GM19463 (cell line): Measurements from ENCODE around the gene RNF141.

Experiments used
- ATAC-seq: cut with Tn5 transposase; IDR thresholded peaks from one replicate; pipeline ENCODE4 v1.9.1; 2021; ENCODE audit warnings: mild to moderate bottlenecking, moderate library complexity; ENCODE audit not compliant: unreplicated experiment

The RNF141 gene

GRCh38 chr11:10561043-10561818 is 20.2 kb upstream of the RNF141 start:
- no peak for ATAC-seq

- no peak for ATAC-seq
These were observed 17.3 kb upstream of the RNF141 start for GRCh38 chr11:10558288-10558687.

- no peak for ATAC-seq
These were observed 15.6 kb upstream of the RNF141 start for GRCh38 chr11:10556590-10556989.

DNA sequence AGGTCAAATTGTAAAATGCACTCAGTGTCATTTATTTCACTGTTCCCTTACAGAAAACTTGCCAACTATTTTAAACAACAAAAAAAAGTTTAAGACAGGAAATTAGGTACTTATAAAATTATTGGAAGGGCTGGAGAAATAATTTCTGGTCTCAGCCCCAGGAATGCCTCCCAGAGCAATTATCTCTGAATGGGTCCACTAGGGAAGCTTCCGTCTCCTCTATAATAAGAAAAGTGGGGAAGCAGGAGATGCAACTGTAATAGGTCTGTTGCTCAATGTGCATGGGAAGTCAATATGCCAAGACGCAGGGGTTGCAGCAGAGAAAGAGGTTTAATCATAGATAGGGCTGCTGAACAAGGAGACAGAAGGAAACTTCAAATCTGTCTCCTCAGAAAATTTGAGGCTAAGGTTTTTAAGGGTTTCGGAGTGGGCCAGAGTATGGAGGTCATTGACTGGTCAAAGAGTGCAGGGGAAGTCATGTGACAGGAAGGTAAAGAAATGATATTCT is 10.9 kb upstream of the RNF141 start:
- ATAC-seq, result no peak

DNA sequence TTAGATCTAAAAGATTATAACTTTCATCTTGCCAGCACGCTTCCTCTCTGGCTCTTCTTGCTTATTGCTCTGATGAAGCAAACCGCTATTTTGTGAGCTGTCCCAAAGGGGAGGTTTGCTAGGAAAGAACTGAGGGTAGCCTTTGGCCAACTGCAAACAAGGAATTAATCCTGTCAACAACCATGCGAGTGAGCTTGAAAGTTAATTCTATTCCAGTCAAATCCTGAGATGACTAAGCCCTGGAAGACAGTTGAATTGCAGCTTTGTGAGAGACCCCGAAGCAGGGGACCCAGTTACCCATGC is 10.3 kb upstream of the RNF141 start:
- no peak for ATAC-seq

GRCh38 chr11:10550503-10551289 is 9.7 kb upstream of the RNF141 start:
- ATAC-seq, result no peak

- no peak for ATAC-seq
These were observed 3.8 kb upstream of the RNF141 start for GRCh38 chr11:10544491-10545465.

DNA sequence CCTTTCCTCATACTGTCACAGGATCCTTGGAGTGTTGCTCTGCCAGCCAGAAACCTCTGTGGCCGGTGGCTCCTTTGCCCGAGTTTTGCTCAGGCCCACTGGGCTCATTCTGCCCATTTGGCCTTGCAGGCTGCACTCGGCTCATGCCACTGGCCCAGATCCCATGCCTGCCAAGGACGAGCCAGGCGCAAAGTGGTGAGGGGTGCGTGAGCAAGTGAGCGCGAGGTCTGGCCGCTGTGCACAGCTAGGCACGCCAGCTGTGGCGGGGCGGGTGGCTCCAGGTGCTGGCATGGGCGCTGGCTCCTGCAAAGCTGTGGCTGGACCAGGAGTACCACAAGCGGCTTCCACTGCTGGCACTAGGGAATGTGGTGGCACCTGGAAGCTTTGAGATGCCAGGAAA is 2.8 kb upstream of the RNF141 start:
- ATAC-seq, result no peak

GRCh38 chr11:10542776-10543175 is 1.8 kb upstream of the RNF141 start:
- no peak for ATAC-seq

GRCh38 chr11:10541561-10541930 is 559 bp upstream of the RNF141 start:
- ATAC-seq, result no peak

DNA sequence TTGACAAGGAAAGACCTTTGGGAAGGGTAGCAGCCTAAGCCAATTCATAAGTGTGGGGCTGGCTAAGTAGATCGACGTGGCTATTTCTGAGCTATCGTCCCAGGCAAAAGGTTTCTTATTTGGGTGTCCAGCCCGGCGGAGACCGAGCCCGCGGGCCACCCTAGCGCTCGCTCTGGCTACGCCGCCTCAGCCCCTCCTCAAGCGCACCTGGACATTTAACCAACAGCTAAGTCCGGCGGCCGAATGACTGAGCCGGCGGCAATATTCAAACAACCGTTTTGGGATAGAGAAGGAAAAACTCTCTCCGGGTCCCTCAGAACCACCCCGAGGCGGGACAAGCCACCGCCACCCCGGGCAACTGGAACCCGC is 457 bp downstream of the RNF141 start:
- peak; percentile 20 for ATAC-seq

- no peak for ATAC-seq
These were observed 1.6 kb downstream of the RNF141 start for GRCh38 chr11:10539339-10539738.

GRCh38 chr11:10538924-10539323 is 2.1 kb downstream of the RNF141 start:
- ATAC-seq, result no peak

GRCh38 chr11:10537600-10537999 is 3.4 kb downstream of the RNF141 start:
- ATAC-seq, result no peak

DNA sequence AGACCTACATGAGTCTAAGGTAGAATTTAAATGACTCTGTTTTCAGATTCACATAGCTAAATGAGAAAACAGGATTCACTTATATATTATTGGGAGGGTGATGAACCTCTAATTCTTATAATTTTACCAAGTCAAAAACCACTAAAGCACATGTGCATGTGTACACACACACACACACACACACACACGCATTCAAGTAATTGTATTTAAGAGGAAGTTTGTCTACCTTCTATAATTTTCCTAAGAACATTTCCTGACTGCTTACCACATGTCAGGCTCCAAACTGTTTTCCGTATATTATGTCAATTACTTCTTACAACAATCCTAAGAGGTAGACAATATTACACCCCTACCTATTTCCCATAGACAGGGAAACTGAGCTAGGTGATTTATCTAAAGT is 6.7 kb downstream of the RNF141 start:
- ATAC-seq, result no peak

DNA sequence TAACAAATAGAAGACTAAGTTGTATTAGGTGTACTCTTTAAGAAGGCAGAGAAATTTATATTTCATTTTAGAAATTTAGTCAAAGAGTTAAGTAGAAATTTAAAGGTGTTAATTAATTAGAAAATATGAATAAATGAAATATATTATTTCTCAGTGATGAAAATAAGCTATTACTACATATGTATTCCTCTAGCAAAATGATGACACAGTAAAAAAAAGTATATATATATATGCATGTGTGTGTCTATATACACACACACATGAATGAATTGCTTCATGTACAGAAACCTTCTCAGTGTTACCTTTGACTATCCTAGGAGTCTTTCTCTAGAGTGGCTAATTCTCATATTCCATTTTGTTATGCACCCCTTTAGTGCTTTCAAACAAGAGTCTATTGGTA is 7.7 kb downstream of the RNF141 start:
- ATAC-seq, result no peak

DNA sequence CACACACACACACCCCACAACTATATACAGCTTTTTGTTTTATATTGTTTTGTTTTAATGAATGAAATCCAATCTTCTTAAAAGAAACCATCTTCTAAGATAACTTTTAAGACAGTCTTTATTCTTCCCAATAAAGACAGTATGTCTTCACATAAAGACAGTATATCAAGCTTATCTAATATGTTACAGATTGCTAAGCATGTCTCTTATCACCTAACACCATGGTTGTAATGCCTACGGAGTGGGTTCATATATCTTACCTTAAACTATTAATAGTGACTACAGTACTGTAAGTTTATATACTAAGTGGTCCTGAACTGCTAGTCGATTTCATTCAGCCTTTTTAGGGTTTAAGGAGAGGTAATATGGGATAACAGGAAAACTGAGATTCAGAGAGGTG is 8.5 kb downstream of the RNF141 start:
- no peak for ATAC-seq

DNA sequence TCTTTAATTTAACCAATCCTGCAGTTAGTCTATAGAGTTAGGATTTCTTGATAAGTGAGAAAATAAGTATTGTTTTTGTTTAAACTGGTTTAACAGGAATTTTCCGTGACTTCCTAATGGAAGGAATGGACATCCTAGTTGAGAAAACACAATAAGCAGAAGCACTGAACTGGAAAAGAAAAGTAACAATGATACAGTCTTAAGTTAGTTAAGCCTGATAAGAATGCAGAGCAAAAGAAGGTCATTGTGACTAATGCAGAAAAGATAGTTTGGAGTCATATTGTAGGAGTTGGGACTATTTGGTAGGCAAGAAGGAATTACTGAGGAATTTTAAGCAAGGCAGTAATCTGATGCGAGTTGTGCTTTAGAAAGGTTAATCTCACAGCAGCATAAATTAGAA is 11.7 kb downstream of the RNF141 start:
- no peak for ATAC-seq

DNA sequence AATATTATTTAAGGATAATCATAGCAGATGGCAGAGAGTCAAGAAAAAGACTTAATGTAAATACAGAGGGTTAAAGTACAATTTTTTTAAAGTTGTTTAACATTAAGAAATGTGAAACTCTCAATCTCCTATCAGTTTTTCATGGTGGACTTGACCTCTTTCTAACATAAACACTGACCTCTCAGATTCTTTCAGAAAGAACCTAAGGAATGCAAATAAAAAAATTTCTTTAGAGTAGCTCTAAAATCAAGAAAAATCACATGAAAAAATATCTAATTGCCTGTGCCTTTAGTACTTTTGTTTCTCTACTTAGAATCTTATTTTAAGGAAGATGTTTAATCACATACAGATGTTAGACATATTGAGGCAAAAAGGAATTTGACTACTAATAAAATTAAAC is 12.9 kb downstream of the RNF141 start:
- no peak for ATAC-seq

- peak; percentile 87 for ATAC-seq
These were observed 13.7 kb downstream of the RNF141 start for GRCh38 chr11:10526974-10527918.
